Cardiac septum (tissue), 1 donor: Measurements from ENCODE around the gene DNM2. TPM values are rescaled to one million over a fixed set of nuclear protein-coding genes. Genes with fewer than 3 reads are reported as not detected.
"Not testable (repeated sequence)": the region's sequence is repeated elsewhere in the genome, so short reads cannot be mapped to it uniquely, and the experiment has no call there.

Experiments
- DNase-seq: peaks from one replicate; pipeline ENCODE4 v3.0.0-alpha.2; 2020; ENCODE audit warnings: low spot score
- intact Hi-C: fragments of 100-400 bp; cut with DNase I; formaldehyde crosslinking; loops from one replicate; pipeline ENCODE4 v1.14.0; 2022
- microRNA-seq: library from miRNA; unstranded; fragments of <30 nt; microRNA quantifications from one replicate; pipeline ENCODE4 v1.2.0, GENCODE V29; 2020
- total RNA-seq: library from RNA; stranded (reverse); fragmentation: NEBNext Ultra II Directional; extraction: Animal tissue kit (Norgen Biotek cat#: 25700); gene quantifications from one replicate; pipeline ENCODE4 v1.2.1, GENCODE V29; 2021
- donor health status: DM: no; HTN: no; CAD: no.

Gene DNM2
- total RNA-seq, 1 donor from 2014 or later, result 138 TPM

DNA sequence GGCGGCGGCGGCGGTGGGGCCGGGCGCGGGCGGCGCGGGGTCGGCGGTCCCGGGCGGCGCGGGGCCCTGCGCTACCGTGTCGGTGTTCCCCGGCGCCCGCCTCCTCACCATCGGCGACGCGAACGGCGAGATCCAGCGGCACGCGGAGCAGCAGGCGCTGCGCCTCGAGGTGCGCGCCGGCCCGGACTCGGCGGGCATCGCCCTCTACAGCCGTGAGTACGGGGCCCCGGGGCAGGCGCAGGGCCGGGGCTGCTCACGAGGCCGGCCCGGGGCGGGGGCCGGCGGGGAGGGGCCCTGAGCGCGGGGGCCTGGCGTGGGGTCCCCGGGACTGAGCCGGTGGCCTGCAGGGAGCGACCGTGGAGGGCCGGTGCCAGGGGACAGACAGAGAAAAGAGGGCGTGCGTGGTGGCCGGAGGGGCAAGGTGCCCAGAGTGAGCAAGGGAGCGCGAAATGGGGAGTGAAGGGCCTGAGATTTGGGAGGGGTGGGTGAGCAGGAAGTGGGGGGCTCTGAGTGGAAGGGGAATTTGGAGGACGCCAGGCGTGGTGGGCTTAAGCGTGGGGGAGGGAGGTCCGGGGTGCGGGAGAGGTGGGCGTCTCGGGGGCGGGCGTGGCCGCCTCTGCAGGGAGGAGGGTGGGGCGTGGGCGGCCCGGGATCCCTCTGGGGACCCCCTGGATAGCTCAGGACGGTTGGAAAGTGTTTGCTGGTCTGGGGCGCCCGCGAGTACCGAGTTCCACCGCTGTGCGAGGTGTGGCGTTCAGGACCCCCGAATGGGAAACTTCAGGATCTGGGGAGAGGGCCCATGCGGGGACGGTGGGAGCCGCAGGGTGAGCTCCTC is 154.0 kb downstream of the DNM2 start:
- no peak for DNase-seq
- intact Hi-C loops, result loop anchor here (2.0 kb wide), 1 partner anchor 57 kb away; the partner anchor contains the start of genes TIMM29 and YIPF2

DNA sequence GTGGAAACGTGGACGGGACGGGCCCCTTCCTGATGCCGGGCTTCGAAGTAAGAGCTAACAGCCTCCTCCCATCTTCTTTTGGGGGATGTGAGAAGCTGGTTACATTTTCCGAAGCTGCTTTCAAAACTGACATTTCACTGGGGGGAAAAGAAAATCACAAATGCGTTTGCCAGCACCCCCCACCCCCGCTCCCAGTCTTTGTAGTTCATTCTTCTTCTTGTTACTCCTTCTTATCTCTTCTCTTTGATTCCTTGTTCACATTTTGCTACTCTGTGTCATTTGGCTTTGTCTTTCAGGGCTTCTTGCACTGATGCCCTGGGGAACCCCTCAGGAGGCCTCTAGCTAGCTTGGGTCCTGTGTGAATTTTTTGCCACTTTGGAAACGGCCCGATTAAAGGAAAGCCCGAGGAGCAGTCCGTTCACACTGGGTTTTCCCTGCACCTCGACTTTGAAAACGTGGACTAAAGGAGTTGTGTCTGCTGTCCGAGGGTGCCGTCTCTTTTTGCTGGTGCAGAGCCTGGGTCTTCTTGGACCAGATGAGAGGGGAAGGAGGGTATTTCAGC is 154.7 kb downstream of the DNM2 start:
- intact Hi-C loops, result loop anchor here (2.0 kb wide), 1 partner anchor 56 kb away; the partner anchor contains the start of genes TIMM29 and YIPF2
- no peak for DNase-seq

DNA sequence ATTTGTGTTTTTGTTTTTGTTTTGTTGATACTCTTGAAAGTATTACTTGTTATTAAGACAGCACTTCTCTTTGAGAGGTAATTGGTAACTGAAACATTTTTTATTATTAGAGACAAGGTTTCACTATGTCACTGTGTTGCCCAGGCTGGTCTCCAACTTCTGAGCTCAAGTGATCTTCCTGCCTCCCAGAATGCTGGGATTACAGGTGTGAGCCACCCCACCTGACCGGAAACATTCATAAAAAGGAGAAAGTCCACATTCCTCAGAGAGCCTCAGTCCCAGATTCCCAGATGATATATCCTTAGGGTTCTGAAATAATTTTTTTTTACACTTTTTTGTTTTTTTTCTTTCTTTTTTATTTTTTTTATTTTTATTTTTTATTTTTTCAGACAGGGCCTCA is 156.1 kb downstream of the DNM2 start:
- intact Hi-C loops, result no loop called here
- no peak for DNase-seq

DNA sequence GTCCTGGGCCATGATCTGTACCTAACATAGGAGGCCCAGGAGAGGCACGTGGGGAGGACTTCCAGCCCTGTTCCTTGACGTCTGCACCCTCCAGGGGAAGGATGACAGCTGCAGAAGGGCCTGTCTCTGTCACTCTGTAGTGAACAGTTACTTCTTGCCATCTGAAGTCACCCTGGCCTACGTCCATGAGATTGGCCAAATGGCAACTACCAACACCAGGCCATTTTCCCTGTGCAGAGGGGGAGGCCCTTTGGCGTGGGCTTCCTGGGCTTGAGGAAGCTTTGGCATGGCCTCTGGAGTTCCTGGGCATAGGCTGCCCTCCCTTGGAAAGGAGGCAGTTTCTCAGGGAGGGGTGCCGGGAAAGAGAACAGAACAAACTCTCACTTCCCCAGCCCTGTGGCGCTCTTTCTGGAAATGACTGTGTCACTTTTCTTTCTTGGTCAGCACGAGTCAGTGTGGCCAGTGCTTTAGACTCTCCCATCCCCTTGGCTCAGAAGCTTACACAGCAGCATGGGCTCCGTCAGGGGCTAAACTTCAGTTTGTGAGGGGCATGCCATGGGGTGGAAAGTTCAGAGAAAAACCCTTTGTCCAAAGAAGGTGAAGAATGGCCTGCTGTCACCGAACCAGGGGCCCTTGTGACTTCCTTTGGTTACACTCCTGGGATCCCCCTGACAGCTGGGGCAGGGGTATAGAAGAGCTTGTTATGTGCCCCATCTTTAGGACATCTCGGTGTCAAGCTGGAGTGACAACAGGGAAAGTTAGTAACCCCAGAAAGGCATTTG is 158.8 kb downstream of the DNM2 start:
- intact Hi-C loops, result no loop called here
- DNase-seq, result no peak

DNA sequence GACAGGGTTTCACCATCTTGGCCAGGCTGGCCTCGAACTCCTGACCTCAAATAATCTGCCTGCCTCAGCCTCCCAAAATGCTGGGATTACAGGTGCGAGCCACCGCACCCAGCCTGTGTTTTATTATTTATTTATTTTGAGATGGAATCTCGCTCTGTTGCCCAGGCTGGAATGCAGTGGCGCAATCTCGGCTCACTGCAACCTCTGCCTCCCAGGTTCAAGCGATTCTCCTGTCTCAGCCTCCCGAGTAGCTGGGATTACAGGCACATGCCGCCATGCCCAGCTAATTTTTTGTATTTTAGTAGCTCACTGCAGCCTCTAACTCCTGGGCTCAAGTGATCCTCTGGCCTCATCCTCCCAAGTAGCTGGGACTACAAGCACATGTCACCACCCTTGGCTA is 159.7 kb downstream of the DNM2 start:
- intact Hi-C loops, DNase-seq: not testable (repeated sequence)

DNA sequence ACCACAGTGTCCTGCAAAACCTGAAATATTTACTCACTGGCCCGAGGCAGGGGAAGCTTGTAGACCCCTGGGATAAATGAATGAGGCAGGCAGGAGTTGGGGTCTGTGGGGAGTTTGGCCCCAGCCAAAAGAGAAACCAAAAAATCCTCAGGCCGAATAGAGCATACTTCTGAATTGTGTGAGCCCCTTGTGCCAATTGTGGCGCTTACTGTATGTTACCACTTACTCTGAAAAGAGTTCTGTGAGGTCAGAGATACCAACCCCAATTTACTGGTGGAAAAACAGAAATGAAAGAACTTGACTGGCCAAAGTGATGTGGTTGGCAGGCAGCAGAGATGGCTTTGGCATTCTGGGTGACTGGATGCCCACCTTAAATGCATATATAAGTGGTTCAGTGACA is 160.4 kb downstream of the DNM2 start:
- intact Hi-C loops, result no loop called here
- DNase-seq, result no peak

Small RNA genes within 50 kb of the gene (microRNA-seq; reads per million reads assigned to microRNA genes)
- gene MIR199A1 (not detected), gene MIR4748 (not detected), gene MIR638 (not detected), gene MIR6793 (not detected)

Other genes starting within 250 kb of the DNM2 start
- 66.7 TPM for gene KEAP1, start 214.7 kb upstream of the DNM2 start, total RNA-seq
- gene S1PR5, start 200.6 kb upstream of the DNM2 start, total RNA-seq, result 0.75 TPM
- gene ATG4D, start 174.2 kb upstream of the DNM2 start, total RNA-seq, result 47.6 TPM
- gene KRI1, start 152.1 kb upstream of the DNM2 start, total RNA-seq, result 10.8 TPM
- gene CDKN2D, start 149.1 kb upstream of the DNM2 start, total RNA-seq, result 14.9 TPM
- gene AP1M2, start 130.8 kb upstream of the DNM2 start, total RNA-seq, result not detected
- gene SLC44A2, start 92.5 kb upstream of the DNM2 start, total RNA-seq, result 114 TPM
- gene ILF3, start 63.7 kb upstream of the DNM2 start, total RNA-seq, result 115 TPM
- 24.9 TPM for gene QTRT1, start 16.6 kb upstream of the DNM2 start, total RNA-seq
- 25.6 TPM for gene TMED1, start 118.1 kb downstream of the DNM2 start, total RNA-seq
- gene C19orf38, start 130.3 kb downstream of the DNM2 start, total RNA-seq, result 0.32 TPM
- gene CARM1, start 153.5 kb downstream of the DNM2 start, total RNA-seq, result 28.1 TPM
- 20.8 TPM for gene YIPF2, start 210.6 kb downstream of the DNM2 start, total RNA-seq
- gene TIMM29, start 210.7 kb downstream of the DNM2 start, total RNA-seq, result 14.1 TPM
- gene SMARCA4, start 243.0 kb downstream of the DNM2 start, total RNA-seq, result 52.2 TPM